CD4-positive, alpha-beta T cell treated with Interleukin-1 beta for 1 hour (primary cell): Measurements from ENCODE around the gene KATNIP.
A peak's percentile ranks its signal among the peaks of the same experiment; 100 is the strongest.
"Not testable (repeated sequence)": the region's sequence is repeated elsewhere in the genome, so short reads cannot be mapped to it uniquely, and the experiment has no call there.

Experiments used
- DNase-seq, 2 donors: peaks; one replicate each; pipeline ENCODE4 v3.0.0-alpha.2; 2020 to 2022

The KATNIP gene

GRCh38 chr16:27539120-27539519 lies 10.8 kb upstream of the KATNIP start:
- DNase-seq: no peak

DNA sequence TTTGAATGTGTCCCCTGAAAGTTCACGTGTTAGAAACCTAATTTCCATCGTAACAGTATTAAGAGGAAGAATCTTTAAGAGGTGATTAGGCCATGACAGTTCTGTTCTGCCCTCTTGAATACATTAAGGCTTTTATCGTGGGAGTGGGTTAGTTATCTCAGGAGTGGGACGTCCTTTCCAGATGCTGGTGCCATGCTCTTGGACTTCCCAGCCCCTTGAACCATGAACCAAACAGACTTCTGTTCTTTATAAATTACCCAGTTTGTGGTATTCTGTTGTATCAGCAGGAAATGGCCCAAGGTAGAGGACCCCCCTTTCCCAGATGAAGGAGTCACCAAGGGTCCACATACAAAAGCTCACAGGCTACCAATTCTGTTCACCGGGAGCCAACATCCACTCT lies 10.3 kb upstream of the KATNIP start:
- no peak for DNase-seq

GRCh38 chr16:27543801-27544200 lies 6.1 kb upstream of the KATNIP start:
- no peak for DNase-seq

DNA sequence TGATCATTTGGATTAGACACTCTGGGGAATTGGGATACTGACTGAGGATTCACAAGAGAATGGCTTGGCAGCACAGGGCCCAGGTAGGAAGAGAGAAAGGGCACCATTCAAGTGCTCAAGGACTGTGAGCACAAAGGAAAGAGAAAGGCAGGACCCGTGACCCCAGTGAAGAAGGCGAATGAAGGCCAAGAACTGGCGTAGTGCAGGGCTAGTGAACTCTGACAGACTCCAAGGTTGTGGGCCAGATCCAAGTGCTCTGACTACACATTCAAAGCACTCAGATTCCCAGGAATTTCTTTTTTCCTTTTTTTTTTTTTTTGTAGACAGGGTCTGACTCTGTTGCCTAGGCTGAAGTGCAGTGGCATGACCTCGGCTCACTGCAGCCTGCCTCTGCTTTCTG lies 5.3 kb upstream of the KATNIP start:
- DNase-seq: no peak

DNA sequence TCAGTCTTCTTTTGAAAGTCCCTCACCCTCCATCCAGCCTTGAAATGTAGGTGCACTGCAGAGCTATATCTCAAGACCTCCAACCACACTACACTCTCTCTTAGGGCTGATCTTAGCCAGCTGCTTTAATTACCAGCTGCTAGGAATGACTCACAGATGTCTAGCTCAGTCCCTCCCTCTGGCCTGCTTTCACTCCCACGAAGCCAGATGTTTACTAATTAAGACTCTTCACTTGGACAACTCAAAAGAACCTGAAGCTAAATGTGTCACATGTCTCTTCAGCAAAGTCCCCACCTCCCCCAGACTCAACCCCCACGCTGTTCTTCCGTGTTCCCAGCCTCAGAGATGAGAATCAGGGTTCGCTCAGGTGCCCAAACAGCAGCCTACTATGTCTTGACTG lies 2.8 kb upstream of the KATNIP start:
- no peak for DNase-seq

- DNase-seq: no peak
These were observed 2.1 kb upstream of the KATNIP start for GRCh38 chr16:27547851-27548250.

- no peak for DNase-seq
These were observed 539 bp upstream of the KATNIP start for GRCh38 chr16:27549464-27549745.

DNA sequence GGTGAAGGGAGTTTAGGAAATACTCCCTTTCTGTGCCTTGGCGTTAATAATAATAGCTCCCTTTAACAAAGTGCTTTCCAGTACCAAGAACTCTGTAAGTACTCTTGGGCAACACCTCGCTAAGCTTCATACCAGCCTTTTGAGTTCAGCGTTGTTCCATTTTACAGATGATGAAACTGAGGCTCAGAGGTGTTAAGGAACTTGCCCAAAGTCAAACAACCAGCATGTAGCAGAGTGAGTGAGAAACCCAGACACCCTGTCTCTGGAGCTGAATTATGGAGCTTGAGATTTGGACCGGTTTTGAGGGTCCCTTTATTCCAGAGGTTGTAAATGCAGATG lies 607 bp downstream of the KATNIP start:
- DNase-seq: no peak

DNA sequence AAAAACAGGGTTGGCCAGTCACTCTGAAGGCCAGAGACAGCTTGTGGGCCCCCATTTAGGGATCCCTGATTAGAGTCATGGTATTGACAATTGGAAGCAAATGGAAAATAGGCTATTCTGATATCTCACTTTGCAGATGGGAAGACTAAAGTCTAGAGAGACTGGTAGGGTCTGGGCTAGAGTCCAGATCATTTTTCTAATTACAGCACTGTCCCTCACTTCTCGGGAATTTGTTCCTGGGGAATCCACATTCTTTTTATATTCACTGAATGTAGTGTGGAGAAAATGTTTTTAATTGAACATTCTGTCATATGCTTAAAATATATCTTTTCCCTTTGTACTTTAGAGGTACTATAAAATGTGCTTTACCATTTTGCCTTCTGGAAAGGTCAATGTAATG lies 1.1 kb downstream of the KATNIP start:
- DNase-seq: no peak

GRCh38 chr16:27556471-27556870 lies 6.5 kb downstream of the KATNIP start:
- DNase-seq: no peak

DNA sequence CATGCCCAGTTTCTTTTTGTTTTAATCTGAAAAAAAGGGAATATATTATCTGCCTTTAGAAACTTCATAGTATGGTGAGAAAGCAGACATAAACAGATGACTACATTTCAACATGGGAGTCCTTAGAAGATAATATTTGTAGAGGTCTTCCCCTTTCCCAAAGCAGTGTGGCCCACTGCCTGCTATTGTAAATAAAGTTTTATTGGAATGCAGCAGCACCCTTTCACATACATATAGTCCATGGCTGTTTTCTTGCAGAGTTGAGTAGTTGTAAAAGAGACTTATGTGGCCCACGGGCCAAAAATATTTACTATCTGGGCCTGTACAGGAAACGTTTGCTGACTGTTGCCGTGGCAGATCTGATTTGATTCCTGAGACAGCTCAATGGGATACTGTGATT lies 8.5 kb downstream of the KATNIP start:
- DNase-seq: no peak

DNA sequence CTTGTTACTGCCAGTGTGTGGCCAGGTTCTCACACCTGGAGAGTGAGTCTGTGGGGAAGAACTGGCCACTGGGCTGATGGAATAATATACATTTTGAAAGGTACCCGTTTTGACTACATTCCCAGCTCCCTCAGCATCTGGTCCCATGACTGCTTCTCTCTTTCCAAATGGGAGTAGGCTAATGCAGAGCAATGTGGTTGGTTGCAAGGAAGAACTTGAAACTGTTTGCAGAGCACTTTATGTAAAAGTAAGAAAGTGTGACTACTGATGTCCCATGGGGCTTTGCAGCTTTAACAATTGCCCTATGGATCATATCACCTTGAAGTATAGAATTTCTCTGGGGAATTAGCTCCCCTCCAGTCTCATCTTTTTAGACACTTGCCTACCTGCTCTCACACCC lies 9.0 kb downstream of the KATNIP start:
- no peak for DNase-seq

GRCh38 chr16:27561216-27561615 lies 11.3 kb downstream of the KATNIP start:
- no peak for DNase-seq

GRCh38 chr16:27564224-27564623 lies 14.3 kb downstream of the KATNIP start:
- DNase-seq: no peak

GRCh38 chr16:27566417-27566816 lies 16.5 kb downstream of the KATNIP start:
- peak in 1 of 2 donors; percentile 11 for DNase-seq

DNA sequence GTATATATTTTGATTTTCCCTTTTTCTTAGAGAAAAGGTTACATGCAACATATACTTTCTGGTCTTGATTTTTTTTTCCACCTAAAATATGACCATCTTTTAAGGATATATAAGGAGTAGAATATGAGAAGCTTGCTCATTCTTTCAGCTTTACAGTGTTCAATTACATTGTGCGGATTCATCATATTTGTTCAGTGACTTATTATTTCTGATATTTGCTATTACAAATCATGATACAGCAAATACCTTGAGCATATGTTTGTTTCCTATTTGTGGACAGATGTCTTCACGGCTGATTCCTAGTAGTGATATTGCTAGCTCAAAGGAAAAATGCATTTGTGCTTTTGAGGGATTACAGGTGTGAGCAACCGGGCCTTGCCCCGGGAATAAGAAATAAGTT lies 18.1 kb downstream of the KATNIP start:
- DNase-seq: no peak

DNA sequence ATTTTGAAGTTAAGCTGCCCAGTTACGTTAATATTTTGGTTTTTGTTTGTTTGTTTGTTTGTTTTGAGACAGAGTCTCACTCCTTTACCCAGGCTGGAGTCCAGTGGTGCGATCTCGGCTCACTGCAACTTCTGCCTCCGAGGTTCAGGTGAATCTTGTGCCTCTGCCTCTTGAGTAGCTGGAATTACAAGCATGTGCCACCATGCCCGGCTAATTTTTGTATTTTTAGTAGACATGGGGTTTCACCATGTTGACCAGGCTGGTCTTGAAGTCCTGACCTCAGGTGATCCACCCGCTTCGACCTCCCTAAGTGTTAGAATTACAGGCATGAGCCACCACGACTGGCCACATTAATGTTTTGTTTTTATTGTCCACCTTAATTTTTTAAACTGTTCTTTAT lies 21.0 kb downstream of the KATNIP start:
- DNase-seq: not testable (repeated sequence)

GRCh38 chr16:27571433-27572326 lies 21.7 kb downstream of the KATNIP start:
- no peak for DNase-seq

DNA sequence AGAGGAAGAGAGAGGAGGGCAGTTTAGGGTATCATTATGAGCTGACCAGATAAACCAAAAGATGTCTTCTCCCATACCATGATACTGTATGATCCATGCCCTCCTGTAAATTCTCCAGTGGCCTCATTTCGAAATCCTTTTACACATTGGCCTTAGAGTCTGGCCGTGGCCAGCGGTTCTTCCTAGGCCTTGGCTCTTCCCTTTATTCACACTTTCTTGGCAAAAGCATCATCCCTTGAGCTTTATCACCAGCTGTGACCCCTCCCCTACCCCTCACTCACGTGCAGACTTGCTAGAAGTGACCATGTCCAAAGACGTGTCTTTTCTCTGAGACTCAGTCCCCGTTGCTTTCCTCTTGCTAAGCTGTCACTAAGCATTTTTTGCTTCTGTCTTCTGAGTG lies 22.8 kb downstream of the KATNIP start:
- DNase-seq: no peak

- no peak for DNase-seq
These were observed 26.8 kb downstream of the KATNIP start for GRCh38 chr16:27576729-27577128.

DNA sequence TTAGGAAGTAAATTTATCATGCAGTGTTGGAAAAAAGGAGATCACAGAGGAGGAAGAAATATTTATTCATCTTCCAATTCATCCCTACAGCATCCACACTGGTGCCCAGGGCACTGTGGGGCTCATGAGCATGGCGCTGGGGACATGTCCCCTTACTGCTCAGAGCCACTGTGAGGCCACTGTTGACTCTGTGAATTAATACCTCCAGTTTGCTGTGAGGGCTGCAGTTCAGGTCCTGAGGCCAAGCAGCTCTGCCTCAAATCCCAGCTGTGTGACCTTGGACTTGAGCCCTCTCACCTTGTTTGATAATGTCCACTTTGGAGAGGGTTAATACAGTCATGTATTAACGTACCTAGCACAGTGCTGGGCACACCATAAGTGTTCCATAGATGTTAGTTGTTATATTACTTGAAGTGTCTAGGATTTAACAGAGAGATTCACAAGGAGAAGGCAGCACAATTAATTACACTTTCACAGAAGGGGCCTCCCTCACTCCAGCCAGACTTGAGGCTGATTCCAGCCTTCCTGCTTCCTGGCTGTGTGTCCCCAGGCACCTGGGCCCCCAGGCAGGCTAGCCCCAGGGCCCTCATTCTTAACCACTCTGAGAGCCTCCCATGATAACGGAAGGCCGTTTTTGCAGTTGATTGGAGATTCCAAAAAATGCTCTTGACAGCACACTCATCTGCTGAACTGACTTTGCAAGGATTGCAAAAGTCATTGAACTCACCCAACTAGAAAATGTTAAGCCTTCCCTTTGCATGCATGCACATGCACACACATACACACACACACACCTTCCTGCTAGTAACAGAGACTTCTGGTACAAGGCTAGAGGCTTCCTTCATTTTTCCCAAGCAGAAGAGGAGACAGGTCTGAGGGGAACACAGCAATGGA lies 29.4 kb downstream of the KATNIP start:
- DNase-seq: no peak

- no peak for DNase-seq
These were observed 32.9 kb downstream of the KATNIP start for GRCh38 chr16:27582883-27583282.

- no peak for DNase-seq
These were observed 33.7 kb downstream of the KATNIP start for GRCh38 chr16:27583634-27584033.

- no peak for DNase-seq
These were observed 35.3 kb downstream of the KATNIP start for GRCh38 chr16:27585200-27585599.
